GM12875 (cell line): Measurements from ENCODE around the gene SIM1.

Experiments used
- H3K4me3 ChIP-seq: one replicate; pipeline ENCODE4 v1.5.1; 2011; ENCODE audit warnings: low read depth, low read length, control low read depth
- TF ChIP-seq, protein P1 (sequence below): IDR thresholded peaks from 2 replicates; pipeline ENCODE4 v1.5.1; 2011; ENCODE audit warnings: low read depth, mild to moderate bottlenecking, control low read depth, inconsistent platforms, low read length, moderate library complexity, borderline replicate concordance; ENCODE audit not compliant: insufficient read depth

SIM1 gene

DNA sequence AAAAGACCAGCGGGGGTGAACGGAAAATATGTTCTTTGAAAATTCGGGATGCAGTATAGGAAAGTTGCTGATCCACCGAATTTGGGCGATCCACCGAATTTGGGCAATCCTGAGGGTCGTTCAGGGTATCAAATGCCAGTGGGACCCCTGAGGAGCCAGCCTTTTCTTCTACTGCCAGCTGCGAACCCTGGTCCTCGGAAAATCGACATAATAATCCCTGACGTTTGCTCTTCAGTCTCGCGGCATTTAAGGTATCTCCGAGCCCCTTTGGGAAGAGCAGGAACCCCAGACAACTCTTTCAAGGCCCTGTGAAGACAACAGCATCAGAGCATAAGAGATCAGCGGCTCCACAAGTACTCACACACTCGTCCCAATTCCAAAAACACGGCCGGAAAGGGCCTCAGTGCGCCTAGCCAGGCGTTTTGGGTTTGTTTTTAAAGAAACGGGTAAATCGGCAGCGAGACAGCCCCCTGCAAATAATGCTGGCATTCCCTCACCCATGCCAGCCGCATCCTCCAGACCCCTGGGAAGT lies 1.0 kb downstream of the SIM1 start:
- TF ChIP-seq, protein P1, sequence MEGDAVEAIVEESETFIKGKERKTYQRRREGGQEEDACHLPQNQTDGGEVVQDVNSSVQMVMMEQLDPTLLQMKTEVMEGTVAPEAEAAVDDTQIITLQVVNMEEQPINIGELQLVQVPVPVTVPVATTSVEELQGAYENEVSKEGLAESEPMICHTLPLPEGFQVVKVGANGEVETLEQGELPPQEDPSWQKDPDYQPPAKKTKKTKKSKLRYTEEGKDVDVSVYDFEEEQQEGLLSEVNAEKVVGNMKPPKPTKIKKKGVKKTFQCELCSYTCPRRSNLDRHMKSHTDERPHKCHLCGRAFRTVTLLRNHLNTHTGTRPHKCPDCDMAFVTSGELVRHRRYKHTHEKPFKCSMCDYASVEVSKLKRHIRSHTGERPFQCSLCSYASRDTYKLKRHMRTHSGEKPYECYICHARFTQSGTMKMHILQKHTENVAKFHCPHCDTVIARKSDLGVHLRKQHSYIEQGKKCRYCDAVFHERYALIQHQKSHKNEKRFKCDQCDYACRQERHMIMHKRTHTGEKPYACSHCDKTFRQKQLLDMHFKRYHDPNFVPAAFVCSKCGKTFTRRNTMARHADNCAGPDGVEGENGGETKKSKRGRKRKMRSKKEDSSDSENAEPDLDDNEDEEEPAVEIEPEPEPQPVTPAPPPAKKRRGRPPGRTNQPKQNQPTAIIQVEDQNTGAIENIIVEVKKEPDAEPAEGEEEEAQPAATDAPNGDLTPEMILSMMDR, result no peak

DNA sequence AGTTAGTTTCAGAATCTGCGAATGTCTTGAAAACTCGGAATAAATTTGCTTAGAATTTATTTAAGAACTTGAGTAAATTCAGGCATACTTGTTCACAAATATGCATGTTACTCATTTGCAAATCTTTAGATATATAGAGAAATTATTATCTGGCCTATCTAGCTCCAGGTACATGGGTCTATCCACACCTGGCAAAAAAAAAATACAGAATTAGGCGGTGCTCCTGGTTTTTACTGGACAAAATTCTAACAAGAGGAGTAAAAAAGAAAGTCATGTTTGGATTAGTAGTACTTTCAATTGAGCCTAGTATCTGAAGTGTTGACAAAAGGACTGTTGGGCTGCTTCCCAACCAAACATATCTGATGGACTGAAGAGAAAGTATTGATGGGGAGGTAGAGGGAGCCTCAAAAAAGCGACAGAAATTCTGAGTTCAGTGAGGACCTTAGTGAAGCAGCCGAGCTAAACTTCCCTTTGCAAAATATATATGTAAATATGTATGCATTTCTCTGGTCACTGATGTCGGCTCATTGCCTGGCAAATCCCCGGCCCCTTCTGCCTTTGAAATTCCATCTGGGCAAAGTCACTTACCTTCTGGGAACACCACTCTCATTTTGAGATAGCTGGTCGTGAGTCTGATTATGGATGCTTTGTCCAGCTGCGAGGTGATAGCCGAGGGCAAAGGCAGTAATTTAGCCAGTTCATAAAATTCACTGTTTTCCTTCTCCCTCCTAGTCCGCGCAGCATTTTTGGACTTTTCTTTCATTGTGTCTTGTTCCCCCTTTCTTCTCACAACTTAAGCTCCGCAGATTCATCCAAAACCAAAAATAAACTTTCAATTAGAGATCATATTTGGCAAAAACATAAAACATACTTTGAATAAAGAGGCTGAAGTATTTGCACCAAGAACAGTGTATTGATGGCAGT lies 1.8 kb downstream of the SIM1 start:
- H3K4me3 ChIP-seq, result no peak overlapping the region
- TF ChIP-seq, protein P1, result no peak

More for the DNA sequence above, 1.0 kb downstream of the SIM1 start:
- H3K4me3 ChIP-seq, result no peak overlapping the region

DNA sequence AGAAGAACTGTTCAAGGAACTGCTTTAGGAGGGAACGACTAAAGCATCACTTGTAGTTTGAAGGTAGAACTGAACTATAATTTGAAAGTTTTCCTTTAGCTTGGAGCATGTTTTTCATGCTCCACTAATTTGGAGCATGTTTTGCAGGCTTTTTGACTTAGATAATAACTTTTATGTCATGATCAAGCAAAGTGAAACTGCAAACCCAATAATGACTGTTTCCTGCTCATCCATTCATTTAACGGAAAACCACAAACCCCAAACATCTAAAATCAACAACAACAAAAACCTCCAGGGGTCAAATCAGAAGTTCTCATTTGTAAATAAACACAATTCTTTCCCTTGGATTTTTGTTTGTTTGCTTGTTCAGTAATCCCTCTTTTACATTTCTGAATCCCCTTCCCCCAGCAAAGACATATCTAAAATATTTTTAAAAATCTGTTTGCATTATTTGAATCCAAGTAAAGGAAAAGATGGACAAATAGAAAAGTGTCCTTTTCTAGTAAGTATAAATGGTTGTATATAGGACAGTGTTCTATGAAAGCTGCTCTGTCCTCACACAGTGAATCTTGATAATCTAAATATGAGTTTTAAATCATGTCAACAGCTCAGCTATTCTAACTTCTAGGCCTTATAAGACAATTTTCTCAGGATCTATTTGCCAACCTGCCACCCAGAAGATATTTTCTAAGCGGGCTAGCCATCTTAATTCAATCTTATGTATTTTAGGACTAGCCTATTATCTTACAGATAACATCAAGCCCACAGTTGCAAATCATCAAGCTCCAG lies 2.6 kb downstream of the SIM1 start:
- TF ChIP-seq, protein P1, result no peak

DNA sequence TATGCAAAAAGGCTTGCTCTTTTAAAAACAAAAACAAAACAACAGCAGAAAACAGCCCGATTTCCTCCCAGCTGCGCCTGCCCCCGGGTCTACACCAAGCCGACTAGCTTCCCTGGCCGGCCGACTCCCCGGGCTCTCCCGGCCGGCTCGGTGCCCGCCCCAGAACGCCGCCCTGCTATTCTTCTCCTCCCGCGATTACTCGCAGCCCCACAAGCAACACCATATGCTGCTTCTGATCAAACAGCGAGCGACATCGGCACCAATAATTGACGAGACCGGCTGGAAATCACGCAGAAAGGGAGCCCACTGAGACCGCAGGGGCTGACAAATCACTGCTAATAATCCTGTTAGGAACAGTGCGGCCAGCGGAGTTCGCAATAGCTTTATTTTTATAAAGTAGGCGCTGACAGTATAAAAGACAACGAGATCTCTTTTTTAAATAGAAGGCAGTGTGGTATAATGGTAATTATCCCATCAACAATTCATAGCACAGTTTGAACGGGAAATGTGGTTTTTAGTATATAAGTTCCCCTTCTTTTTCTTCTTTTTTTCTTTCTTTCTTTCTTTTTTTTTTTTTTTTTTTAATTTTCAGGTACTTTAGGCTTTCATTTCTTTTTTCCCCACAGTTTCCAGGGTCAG lies 3.3 kb downstream of the SIM1 start:
- H3K4me3 ChIP-seq, result no peak overlapping the region
- TF ChIP-seq, protein P1, result no peak

More for the DNA sequence above, 2.6 kb downstream of the SIM1 start:
- H3K4me3 ChIP-seq, result no peak overlapping the region

DNA sequence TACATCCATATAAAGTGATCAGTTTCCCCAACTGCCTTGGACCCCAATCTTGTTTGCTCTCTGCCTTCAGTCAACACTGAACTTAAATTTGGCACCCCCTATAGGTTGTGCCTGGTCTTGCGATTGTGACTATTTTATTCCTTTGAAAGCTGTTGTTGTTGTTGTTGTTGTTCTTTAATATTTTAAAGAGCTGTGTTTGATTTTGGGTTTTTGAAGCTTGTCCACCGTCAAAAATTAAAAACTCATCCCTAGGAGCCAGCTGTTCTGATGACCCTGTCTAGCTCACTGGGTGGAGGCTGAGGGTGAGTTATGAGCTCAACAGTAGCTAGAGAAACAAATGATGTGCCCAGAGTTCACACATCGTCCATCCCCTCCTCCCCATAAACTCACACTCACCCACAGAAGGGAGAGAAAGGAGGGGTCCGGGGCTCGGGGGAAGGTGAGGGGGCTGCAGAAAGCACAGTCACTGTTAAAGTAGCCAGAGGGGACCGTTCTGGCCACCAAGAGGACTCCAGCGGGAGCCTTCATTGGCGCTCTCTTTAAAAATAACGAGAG lies 4.0 kb downstream of the SIM1 start:
- H3K4me3 ChIP-seq, result no peak overlapping the region
- TF ChIP-seq, protein P1, result peak; percentile 19; the same call in 1 of the 2 replicates

DNA sequence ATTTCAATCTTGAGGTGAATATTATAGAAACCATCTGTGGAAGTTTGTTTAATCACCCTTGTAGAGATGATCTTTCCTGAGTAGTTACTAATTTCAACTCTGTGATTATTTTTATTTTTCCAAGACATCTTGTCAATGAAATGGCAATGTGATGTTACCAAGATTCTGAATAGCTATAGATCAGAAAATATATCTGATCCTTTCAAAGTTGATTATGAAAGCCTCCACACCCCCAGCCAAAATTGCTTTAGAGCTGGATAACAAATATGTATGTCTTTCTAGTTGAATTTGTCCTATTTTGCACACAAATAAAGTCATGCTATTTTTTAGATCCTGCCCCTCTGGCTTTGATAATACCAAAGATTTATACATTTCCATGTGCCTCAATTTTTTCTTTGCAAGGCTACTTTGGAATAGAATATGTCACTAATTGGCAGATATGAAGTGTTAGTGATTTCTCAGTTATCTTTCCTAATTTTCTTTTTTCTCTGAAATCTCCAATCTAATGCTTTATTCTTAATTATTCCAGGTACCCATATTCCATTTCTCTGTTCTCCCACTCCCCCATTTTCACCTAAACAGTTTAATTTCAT lies 5.0 kb downstream of the SIM1 start:
- H3K4me3 ChIP-seq, result no peak overlapping the region
- TF ChIP-seq, protein P1, result no peak
